Neural progenitor cell (in vitro differentiated cells): ENCODE data around the gene ASB1. TPM values are rescaled to one million over a fixed set of nuclear protein-coding genes. Genes with fewer than 3 reads are reported as not detected.
A peak's percentile ranks its signal among the peaks of the same experiment; 100 is the strongest.

ENCODE experiments used
- DNase-seq: peaks from one replicate; pipeline ENCODE4 v3.0.0-alpha.2; 2016; ENCODE audit warnings: low spot score
- H2AFZ ChIP-seq: fragments of 200-600 bp; sonication (generic); replicated peaks from 2 replicates; pipeline ENCODE4 v1.6.1; 2016; ENCODE audit warnings: antibody characterized with exemption
- H3F3A ChIP-seq: fragments of 200-600 bp; sonication (generic); 2 replicates; pipeline ENCODE4 v1.6.1; 2016; ENCODE audit warnings: antibody characterized with exemption, low read depth
- H3K27ac ChIP-seq: fragments of 200-600 bp; sonication (generic); 2 replicates; pipeline ENCODE4 v1.5.1; 2016; ENCODE audit warnings: mild to moderate bottlenecking
- H3K27me3 ChIP-seq: fragments of 200-600 bp; sonication (generic); 2 replicates; pipeline ENCODE4 v1.6.1; 2016; ENCODE audit warnings: mild to moderate bottlenecking, moderate library complexity
- H3K36me3 ChIP-seq: fragments of 200-600 bp; sonication (generic); 2 replicates; pipeline ENCODE4 v1.5.1; 2016
- H3K4me1 ChIP-seq: fragments of 200-600 bp; sonication (generic); 2 replicates; pipeline ENCODE4 v1.6.1; 2016; ENCODE audit warnings: mixed run types
- H3K4me2 ChIP-seq: fragments of 200-600 bp; sonication (generic); 2 replicates; pipeline ENCODE4 v1.6.1; 2016
- H3K4me3 ChIP-seq: fragments of 200-600 bp; sonication (generic); 2 replicates; pipeline ENCODE4 v1.5.1; 2016
- H3K79me2 ChIP-seq: fragments of 200-600 bp; sonication (generic); 2 replicates; pipeline ENCODE4 v1.6.1; 2016; ENCODE audit warnings: low read depth
- H3K9ac ChIP-seq: fragments of 200-600 bp; sonication (generic); 2 replicates; pipeline ENCODE4 v1.6.1; 2016
- H3K9me3 ChIP-seq: fragments of 200-600 bp; sonication (generic); 2 replicates; pipeline ENCODE4 v1.5.1; 2016; ENCODE audit warnings: low read depth
- H4K20me1 ChIP-seq: fragments of 200-600 bp; sonication (generic); 2 replicates; pipeline ENCODE4 v1.6.1; 2016; ENCODE audit warnings: low read depth
- H3K27ac Mint-ChIP-seq: 3 replicates; pipeline ENCODE4 v1.8.0; 2021; ENCODE audit warnings: mixed read lengths
- H3K27me3 Mint-ChIP-seq: 2 replicates; pipeline ENCODE4 v1.8.0; 2022; ENCODE audit warnings: low read depth, mild to moderate bottlenecking, inconsistent platforms, moderate library complexity, mixed read lengths; ENCODE audit not compliant: insufficient read depth
- H3K36me3 Mint-ChIP-seq: 3 replicates; pipeline ENCODE4 v1.8.0; 2021; ENCODE audit warnings: mixed read lengths
- H3K4me1 Mint-ChIP-seq: 3 replicates; pipeline ENCODE4 v1.8.0; 2021; ENCODE audit warnings: mixed read lengths
- H3K4me3 Mint-ChIP-seq: 3 replicates; pipeline ENCODE4 v1.8.0; 2021; ENCODE audit warnings: mild to moderate bottlenecking, moderate library complexity, mixed read lengths
- H3K9me3 Mint-ChIP-seq: 3 replicates; pipeline ENCODE4 v1.8.0; 2020; ENCODE audit warnings: mixed read lengths
- EZH2 ChIP-seq: fragments of 200-600 bp; sonication (generic); IDR thresholded peaks from 2 replicates; pipeline ENCODE4 v1.6.1; 2017; ENCODE audit warnings: antibody characterized with exemption, mild to moderate bottlenecking, moderate library complexity
- EZH2phosphoT487 ChIP-seq: fragments of 200-600 bp; sonication (generic); IDR thresholded peaks from 2 replicates; pipeline ENCODE4 v1.6.1; 2017; ENCODE audit warnings: antibody characterized with exemption
- total RNA-seq: library from RNA; depleted of rRNA; stranded (reverse); fragments of >200 nt; gene quantifications from 2 replicates; pipeline ENCODE4 v1.2.3, GENCODE V29; 2015; ENCODE audit warnings: low replicate concordance
- TF ChIP-seq, protein P1 (sequence below): fragments of 200-600 bp; sonication (generic); IDR thresholded peaks from 2 replicates; pipeline ENCODE4 v1.5.1; 2017; ENCODE audit warnings: antibody characterized with exemption, mild to moderate bottlenecking

Gene ASB1
- total RNA-seq, 1 donor from 2014 or later: 29.2 TPM

DNA sequence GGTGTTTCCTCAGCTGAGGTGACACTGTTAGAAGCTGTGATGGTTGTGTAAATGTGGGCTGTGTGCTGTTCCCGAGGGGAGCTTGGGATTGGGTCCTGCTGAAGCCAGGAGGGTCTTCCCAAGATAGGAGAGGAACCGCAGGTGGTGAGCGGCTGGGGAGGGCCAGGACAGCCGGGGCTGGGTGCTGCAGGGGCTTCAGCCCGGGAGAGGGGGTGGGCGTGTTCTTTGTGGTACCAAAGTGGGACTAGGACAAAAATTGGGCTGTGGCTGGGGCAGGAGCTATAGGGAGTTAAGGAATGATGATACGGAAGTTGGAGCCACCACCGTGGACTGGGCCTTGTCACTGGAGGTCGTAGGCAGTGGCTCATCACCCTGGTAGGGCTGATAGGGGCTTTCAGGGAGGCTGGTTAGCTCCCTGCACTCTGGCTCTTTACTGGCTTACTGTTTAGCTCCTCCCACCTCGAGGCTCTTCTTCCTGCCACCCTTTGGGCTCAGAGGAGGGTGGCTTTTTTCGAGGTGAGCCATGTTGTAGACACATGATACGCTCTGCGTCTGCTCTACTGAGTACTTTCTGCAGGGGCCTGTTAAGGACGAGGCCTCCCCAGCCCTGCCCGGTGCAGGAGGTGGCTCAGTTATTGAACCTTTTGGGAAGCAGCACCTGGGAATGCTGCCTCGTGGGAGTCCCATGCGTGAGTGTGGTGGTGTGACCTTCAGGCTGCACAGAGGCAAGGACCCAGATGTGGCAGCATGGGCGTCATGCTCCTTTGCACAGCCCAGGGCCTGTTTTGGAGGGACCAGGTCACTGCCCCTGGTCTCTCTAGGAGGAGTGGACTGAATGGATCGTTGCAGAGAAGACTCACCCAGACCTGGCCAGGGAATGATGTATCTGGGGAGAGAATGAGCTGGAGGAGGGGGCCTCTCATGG lies 21.6 kb downstream of the ASB1 start:
- Mint-ChIP-seq H3K4me3 (no peak overlapping the region), H3K27ac (no peak overlapping the region), H3K9me3 (no peaks in the 10 kb centered on the region), H3K4me1 (peaks cover 6% of the 10 kb centered on the region), H3K27me3 (no peaks in the 10 kb centered on the region), H3K36me3 (peaks cover 61% of the 10 kb centered on the region)
- Histone ChIP-seq H3K9ac (no peak overlapping the region), H3K79me2 (peaks cover 7% of the 10 kb centered on the region), H3K4me1 (no peaks in the 10 kb centered on the region), H3K27me3 (no peaks in the 10 kb centered on the region), H3K36me3 (no peaks in the 10 kb centered on the region), H4K20me1 (peaks cover 17% of the 10 kb centered on the region), H3K9me3 (no peaks in the 10 kb centered on the region), H3K4me3 (no peak overlapping the region), H3K27ac (no peak overlapping the region), H2AFZ (no peak overlapping the region), H3K4me2 (no peak overlapping the region), H3F3A (no peaks in the 10 kb centered on the region)
- TF ChIP-seq EZH2phosphoT487 (no peak), EZH2 (no peak)
- TF ChIP-seq, protein P1, sequence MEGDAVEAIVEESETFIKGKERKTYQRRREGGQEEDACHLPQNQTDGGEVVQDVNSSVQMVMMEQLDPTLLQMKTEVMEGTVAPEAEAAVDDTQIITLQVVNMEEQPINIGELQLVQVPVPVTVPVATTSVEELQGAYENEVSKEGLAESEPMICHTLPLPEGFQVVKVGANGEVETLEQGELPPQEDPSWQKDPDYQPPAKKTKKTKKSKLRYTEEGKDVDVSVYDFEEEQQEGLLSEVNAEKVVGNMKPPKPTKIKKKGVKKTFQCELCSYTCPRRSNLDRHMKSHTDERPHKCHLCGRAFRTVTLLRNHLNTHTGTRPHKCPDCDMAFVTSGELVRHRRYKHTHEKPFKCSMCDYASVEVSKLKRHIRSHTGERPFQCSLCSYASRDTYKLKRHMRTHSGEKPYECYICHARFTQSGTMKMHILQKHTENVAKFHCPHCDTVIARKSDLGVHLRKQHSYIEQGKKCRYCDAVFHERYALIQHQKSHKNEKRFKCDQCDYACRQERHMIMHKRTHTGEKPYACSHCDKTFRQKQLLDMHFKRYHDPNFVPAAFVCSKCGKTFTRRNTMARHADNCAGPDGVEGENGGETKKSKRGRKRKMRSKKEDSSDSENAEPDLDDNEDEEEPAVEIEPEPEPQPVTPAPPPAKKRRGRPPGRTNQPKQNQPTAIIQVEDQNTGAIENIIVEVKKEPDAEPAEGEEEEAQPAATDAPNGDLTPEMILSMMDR: no peak
- DNase-seq: no peak

DNA sequence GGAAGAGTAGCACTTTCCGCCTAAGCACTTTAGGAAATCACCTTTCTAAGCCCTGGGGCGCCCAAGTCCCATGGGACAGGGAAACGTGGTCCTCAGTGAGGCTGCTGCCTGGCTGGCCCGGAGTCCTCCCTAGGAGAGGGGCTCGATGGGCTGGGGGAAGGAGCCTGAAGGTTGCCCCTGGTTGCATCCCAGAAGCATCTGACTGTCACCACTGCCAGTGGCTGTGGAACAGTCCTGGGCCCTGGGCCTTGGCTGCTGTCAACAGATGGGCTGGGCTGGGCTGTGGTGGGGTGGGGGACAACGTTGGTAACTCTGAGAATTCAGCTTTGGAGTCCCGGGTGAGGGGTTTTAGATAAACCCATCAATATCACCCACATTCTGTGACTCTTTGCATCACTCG lies 22.5 kb downstream of the ASB1 start:
- Mint-ChIP-seq H3K36me3 (peaks cover 61% of the 10 kb centered on the region), H3K27ac (no peak overlapping the region), H3K9me3 (peaks cover under 1% of the 10 kb centered on the region), H3K4me3 (no peak overlapping the region), H3K4me1 (peaks cover 6% of the 10 kb centered on the region), H3K27me3 (no peaks in the 10 kb centered on the region)
- H3K36me3 ChIP-seq: no peaks in the 10 kb centered on the region
- no peak overlapping the region for H3K9ac ChIP-seq
- peaks cover 15% of the 10 kb centered on the region for H4K20me1 ChIP-seq
- TF ChIP-seq EZH2 (no peak), EZH2phosphoT487 (no peak)
- TF ChIP-seq, protein P1: no peak
- no peaks in the 10 kb centered on the region for H3K4me1 ChIP-seq
- no peaks in the 10 kb centered on the region for H3F3A ChIP-seq
- DNase-seq: no peak
- H3K9me3 ChIP-seq: no peaks in the 10 kb centered on the region
- no peak overlapping the region for H3K4me2 ChIP-seq
- no peaks in the 10 kb centered on the region for H3K27me3 ChIP-seq
- no peak overlapping the region for H2AFZ ChIP-seq
- H3K4me3 ChIP-seq: no peak overlapping the region
- no peaks in the 10 kb centered on the region for H3K79me2 ChIP-seq
- H3K27ac ChIP-seq: no peak overlapping the region

DNA sequence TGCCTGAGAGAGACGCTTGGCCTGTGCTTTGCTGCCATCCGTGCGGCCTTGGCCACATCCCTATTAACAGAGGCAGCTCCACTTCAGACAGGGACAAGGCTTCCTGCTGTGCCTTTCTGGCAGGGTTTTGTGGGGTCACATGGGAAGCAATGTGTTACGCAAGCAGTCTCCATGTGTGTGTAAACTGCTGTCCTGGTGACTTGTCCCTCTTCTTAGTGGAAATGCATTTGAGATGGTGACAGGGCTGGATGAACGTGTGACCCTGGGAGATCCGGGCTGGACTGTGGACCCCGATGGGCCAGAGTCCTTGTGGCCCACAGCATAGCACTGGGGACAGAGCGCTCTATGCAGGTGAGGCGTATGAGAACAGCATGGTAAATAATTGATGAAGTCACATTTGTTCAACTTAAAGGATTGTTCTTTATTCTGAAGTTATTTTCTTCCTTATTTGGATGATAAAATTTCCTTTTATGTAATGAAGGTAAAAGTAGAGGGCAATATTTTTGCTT lies 23.2 kb downstream of the ASB1 start:
- Histone ChIP-seq H3K79me2 (no peaks in the 10 kb centered on the region), H3K27me3 (no peaks in the 10 kb centered on the region), H3K4me1 (no peaks in the 10 kb centered on the region), H3F3A (no peaks in the 10 kb centered on the region), H3K9me3 (no peaks in the 10 kb centered on the region), H3K36me3 (no peaks in the 10 kb centered on the region), H4K20me1 (peaks cover 15% of the 10 kb centered on the region), H3K4me2 (no peak overlapping the region), H3K4me3 (no peak overlapping the region), H3K9ac (peak overlapping the region; percentile 24), H2AFZ (no peak overlapping the region), H3K27ac (no peak overlapping the region)
- Mint-ChIP-seq H3K36me3 (peaks cover 58% of the 10 kb centered on the region), H3K9me3 (peaks cover 3% of the 10 kb centered on the region), H3K4me1 (peaks cover 6% of the 10 kb centered on the region), H3K4me3 (no peak overlapping the region), H3K27ac (no peak overlapping the region), H3K27me3 (no peaks in the 10 kb centered on the region)
- TF ChIP-seq EZH2phosphoT487 (no peak), EZH2 (no peak)
- TF ChIP-seq, protein P1: no peak
- no peak for DNase-seq
